Osteoblast (primary cell): ENCODE results near the gene NAP1L2. TPM values are rescaled to one million over a fixed set of nuclear protein-coding genes. Genes with fewer than 3 reads are reported as not detected.

Experiments used
- DNase-seq: peaks from one replicate; pipeline ENCODE4 v3.0.0; 2011; ENCODE audit warnings: low spot score, mixed read lengths; ENCODE audit not compliant: insufficient read length; ENCODE audit errors: missing footprints
- H2AFZ ChIP-seq: 2 replicates; pipeline ENCODE4 v1.6.0; 2011; ENCODE audit warnings: mild to moderate bottlenecking, low read length
- H3K27ac ChIP-seq: 2 replicates; pipeline ENCODE4 v1.5.1; 2011; ENCODE audit warnings: mild to moderate bottlenecking, low read depth, low read length, moderate library complexity
- H3K27me3 ChIP-seq: 2 replicates; pipeline ENCODE4 v1.6.0; 2012; ENCODE audit warnings: mild to moderate bottlenecking, control low read depth, inconsistent platforms, low read length, moderate library complexity; ENCODE audit not compliant: insufficient read depth
- H3K36me3 ChIP-seq: 2 replicates; pipeline ENCODE4 v1.5.1; 2011; ENCODE audit warnings: mild to moderate bottlenecking, low read length, control low read depth, moderate library complexity; ENCODE audit not compliant: insufficient read depth
- H3K4me1 ChIP-seq: 2 replicates; pipeline ENCODE4 v1.5.1; 2011; ENCODE audit warnings: mild to moderate bottlenecking, low read length, control low read depth, moderate library complexity; ENCODE audit not compliant: insufficient read depth
- H3K4me2 ChIP-seq: 2 replicates; pipeline ENCODE4 v1.6.0; 2011; ENCODE audit warnings: mild to moderate bottlenecking, low read length; ENCODE audit not compliant: insufficient read depth
- H3K4me3 ChIP-seq: fragments of 200-600 bp; sonication (generic); 3 replicates; pipeline ENCODE4 v1.5.1; 2012; ENCODE audit warnings: mild to moderate bottlenecking, low read length, inconsistent platforms; ENCODE audit not compliant: insufficient read depth
- H3K79me2 ChIP-seq: 2 replicates; pipeline ENCODE4 v1.6.0; 2012; ENCODE audit warnings: mild to moderate bottlenecking, low read length, control low read depth, inconsistent platforms; ENCODE audit not compliant: insufficient read depth
- H3K9me3 ChIP-seq: 2 replicates; pipeline ENCODE4 v1.5.1; 2011; ENCODE audit warnings: low read depth, low read length, control low read depth
- H4K20me1 ChIP-seq: 2 replicates; pipeline ENCODE4 v1.6.0; 2012; ENCODE audit warnings: mild to moderate bottlenecking, low read length, control low read depth; ENCODE audit not compliant: insufficient read depth
- total RNA-seq: library from RNA; depleted of rRNA; stranded (reverse); fragments of >200 nt; gene quantifications from 2 replicates; pipeline ENCODE4 v1.2.3, GENCODE V29; 2012
- TF ChIP-seq, protein P1 (sequence below): IDR thresholded peaks from 2 replicates; pipeline ENCODE4 v1.5.1; 2011; ENCODE audit warnings: mild to moderate bottlenecking, low read depth, low read length, moderate library complexity; ENCODE audit errors: extremely low read depth

NAP1L2 gene, protein sequence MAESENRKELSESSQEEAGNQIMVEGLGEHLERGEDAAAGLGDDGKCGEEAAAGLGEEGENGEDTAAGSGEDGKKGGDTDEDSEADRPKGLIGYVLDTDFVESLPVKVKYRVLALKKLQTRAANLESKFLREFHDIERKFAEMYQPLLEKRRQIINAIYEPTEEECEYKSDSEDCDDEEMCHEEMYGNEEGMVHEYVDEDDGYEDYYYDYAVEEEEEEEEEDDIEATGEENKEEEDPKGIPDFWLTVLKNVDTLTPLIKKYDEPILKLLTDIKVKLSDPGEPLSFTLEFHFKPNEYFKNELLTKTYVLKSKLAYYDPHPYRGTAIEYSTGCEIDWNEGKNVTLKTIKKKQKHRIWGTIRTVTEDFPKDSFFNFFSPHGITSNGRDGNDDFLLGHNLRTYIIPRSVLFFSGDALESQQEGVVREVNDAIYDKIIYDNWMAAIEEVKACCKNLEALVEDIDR
- total RNA-seq = 0.29 TPM in 1 of 2 replicates, not detected in the other

- peak within 1 kb of the TSS; percentile 28 for H2AFZ ChIP-seq
- DNase-seq = peak; percentile 34
- no peaks in the 10 kb centered on the region for H3K27me3 ChIP-seq
- H3K9me3 ChIP-seq = no peaks in the 10 kb centered on the region
- H3K36me3 ChIP-seq = no peaks in the 10 kb centered on the region
- no peaks in the 10 kb centered on the region for H4K20me1 ChIP-seq
- H3K4me2 ChIP-seq = peak within 1 kb of the TSS; percentile 55
- TF ChIP-seq, protein P1, sequence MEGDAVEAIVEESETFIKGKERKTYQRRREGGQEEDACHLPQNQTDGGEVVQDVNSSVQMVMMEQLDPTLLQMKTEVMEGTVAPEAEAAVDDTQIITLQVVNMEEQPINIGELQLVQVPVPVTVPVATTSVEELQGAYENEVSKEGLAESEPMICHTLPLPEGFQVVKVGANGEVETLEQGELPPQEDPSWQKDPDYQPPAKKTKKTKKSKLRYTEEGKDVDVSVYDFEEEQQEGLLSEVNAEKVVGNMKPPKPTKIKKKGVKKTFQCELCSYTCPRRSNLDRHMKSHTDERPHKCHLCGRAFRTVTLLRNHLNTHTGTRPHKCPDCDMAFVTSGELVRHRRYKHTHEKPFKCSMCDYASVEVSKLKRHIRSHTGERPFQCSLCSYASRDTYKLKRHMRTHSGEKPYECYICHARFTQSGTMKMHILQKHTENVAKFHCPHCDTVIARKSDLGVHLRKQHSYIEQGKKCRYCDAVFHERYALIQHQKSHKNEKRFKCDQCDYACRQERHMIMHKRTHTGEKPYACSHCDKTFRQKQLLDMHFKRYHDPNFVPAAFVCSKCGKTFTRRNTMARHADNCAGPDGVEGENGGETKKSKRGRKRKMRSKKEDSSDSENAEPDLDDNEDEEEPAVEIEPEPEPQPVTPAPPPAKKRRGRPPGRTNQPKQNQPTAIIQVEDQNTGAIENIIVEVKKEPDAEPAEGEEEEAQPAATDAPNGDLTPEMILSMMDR = no peak
- H3K27ac ChIP-seq = no peak within 1 kb of the TSS
- peak within 1 kb of the TSS; percentile 55 for H3K4me3 ChIP-seq
- H3K79me2 ChIP-seq = no peaks in the 10 kb centered on the region
- no peaks in the 10 kb centered on the region for H3K4me1 ChIP-seq
Measured at GRCh38 chrX:73214426-73215094, at the start of gene NAP1L2. NAP1L2 (minus strand) TSS chrX:73214851; CDS start chrX:73214492, 359 bp downstream.

DNA sequence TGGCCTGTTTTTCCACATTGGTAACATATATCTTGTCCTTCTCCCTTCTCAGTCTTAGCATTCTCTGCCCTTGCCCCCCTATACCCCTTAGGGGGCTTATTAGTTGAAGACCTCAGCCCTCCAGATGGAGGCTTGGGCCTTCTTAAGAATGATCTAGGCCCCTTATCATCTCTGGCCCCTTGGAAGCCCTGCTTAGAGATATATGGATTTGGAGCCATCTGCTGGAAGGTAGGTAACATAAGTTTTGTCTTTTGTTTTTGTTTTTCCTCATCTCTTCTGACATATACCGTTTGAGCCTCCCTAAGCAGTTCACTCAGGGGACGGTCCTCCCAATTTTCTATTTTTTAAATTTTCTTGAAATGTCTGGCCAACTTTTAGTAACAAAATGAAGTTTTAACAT, 48.3 kb upstream of the NAP1L2 start:
- Histone ChIP-seq H3K4me1 (no peaks in the 10 kb centered on the region), H3K4me3 (no peak overlapping the region), H3K4me2 (no peak overlapping the region), H2AFZ (no peak overlapping the region), H3K79me2 (no peaks in the 10 kb centered on the region), H3K9me3 (no peaks in the 10 kb centered on the region), H3K27me3 (peaks cover 10% of the 10 kb centered on the region), H4K20me1 (no peaks in the 10 kb centered on the region), H3K36me3 (no peaks in the 10 kb centered on the region), H3K27ac (no peak overlapping the region)
- TF ChIP-seq, protein P1 = peak; percentile 34
- DNase-seq = no peak

DNA sequence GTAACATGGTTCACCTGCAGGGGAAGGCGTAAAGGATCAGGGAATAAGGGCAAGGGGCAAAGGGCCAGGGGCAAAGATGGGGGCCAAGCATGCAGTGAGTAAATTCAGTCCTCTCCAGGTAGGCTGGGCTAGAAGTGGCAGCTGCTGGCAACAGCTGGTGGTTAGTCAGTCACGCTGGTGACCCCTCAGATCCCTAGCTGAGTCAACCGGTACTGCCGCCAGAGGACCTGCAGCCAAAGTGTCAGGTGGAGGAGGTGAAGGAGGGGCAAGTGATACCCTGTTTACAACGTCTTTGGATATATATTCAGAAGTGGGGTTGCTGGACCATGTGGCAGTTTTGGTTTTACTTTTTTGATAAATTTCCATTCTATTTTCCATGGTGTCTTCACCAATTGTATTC, 24.6 kb upstream of the NAP1L2 start:
- Histone ChIP-seq H2AFZ (no peak overlapping the region), H3K4me3 (no peak overlapping the region), H3K4me1 (no peaks in the 10 kb centered on the region), H3K27me3 (peaks cover 4% of the 10 kb centered on the region), H3K4me2 (no peak overlapping the region), H4K20me1 (no peaks in the 10 kb centered on the region), H3K27ac (no peak overlapping the region), H3K9me3 (no peaks in the 10 kb centered on the region), H3K79me2 (no peaks in the 10 kb centered on the region), H3K36me3 (no peaks in the 10 kb centered on the region)
- TF ChIP-seq, protein P1 = no peak
- no peak for DNase-seq

GRCh38 chrX:73217621-73218020, 3.0 kb upstream of the NAP1L2 start:
- Histone ChIP-seq H2AFZ (no peak overlapping the region), H3K36me3 (no peaks in the 10 kb centered on the region), H3K27ac (no peak overlapping the region), H3K4me2 (no peak overlapping the region), H3K79me2 (no peaks in the 10 kb centered on the region), H4K20me1 (no peaks in the 10 kb centered on the region), H3K27me3 (no peaks in the 10 kb centered on the region), H3K4me3 (no peak overlapping the region), H3K9me3 (no peaks in the 10 kb centered on the region), H3K4me1 (no peaks in the 10 kb centered on the region)
- no peak for DNase-seq
- TF ChIP-seq, protein P1 = no peak
